CD14-positive monocyte (primary cell): Measurements from ENCODE around the gene TNNI3K. TPM values are rescaled to one million over a fixed set of nuclear protein-coding genes. Genes with fewer than 3 reads are reported as not detected.

Source experiments
- DNase-seq, 3 donors: peaks; one replicate each; pipeline ENCODE4 v3.0.0-alpha.2; 2011 to 2022
- H2AFZ ChIP-seq: 2 replicates; pipeline ENCODE4 v1.6.0; 2012; ENCODE audit warnings: mild to moderate bottlenecking, low read depth, low read length, inconsistent platforms; ENCODE audit not compliant: insufficient read depth, poor library complexity, severe bottlenecking
- H3K27ac ChIP-seq, 2 donors: 1 replicate in 1 of 2; 2 replicates in 1 of 2; pipeline ENCODE4 v1.5.1; 2012 to 2013; ENCODE audit warnings: low read length in 2 of 2, control low read depth in 1 of 2, inconsistent platforms in 1 of 2, low read depth in 1 of 2, mild to moderate bottlenecking in 1 of 2
- H3K27me3 ChIP-seq, 2 donors: one replicate each; pipeline versions ENCODE4 v1.6.0 to v1.6.1; 2011 to 2013; ENCODE audit warnings: low read length in 2 of 2; ENCODE audit not compliant: control insufficient read depth in 2 of 2, insufficient read depth in 2 of 2
- H3K36me3 ChIP-seq, 2 donors: replicated peaks in 1 of 2; 1 replicate in 1 of 2; 2 replicates in 1 of 2; pipeline versions ENCODE4 v1.5.1 to v1.6.1; 2012 to 2013; ENCODE audit warnings: low read length in 2 of 2, control low read depth in 1 of 2, inconsistent platforms in 1 of 2, mild to moderate bottlenecking in 1 of 2; ENCODE audit not compliant: insufficient read depth in 2 of 2, control insufficient read depth in 1 of 2
- H3K4me1 ChIP-seq, 2 donors: 1 replicate in 1 of 2; 2 replicates in 1 of 2; pipeline versions ENCODE4 v1.5.1 to v1.6.1; 2012 to 2013; ENCODE audit warnings: low read length in 2 of 2, control low read depth in 1 of 2, inconsistent platforms in 1 of 2, mild to moderate bottlenecking in 1 of 2, moderate library complexity in 1 of 2; ENCODE audit not compliant: insufficient read depth in 2 of 2, control insufficient read depth in 1 of 2
- H3K4me2 ChIP-seq: replicated peaks from 2 replicates; pipeline ENCODE3; 2012; ENCODE audit warnings: low read length, moderate library complexity, mild to moderate bottlenecking; ENCODE audit not compliant: poor library complexity, severe bottlenecking; ENCODE audit errors: extremely low read depth
- H3K4me3 ChIP-seq, 3 experiments: fragments of 200-600 bp in 1 of 3; sonication (generic) in 1 of 3; replicated peaks in 1 of 3; 1 replicate in 2 of 3; 2 replicates in 1 of 3; pipeline ENCODE4 v1.5.1; 2011 to 2013; ENCODE audit warnings: low read length in 3 of 3, mild to moderate bottlenecking in 3 of 3, control low read depth in 2 of 3, low read depth in 2 of 3, inconsistent platforms in 1 of 3, moderate library complexity in 1 of 3
- H3K79me2 ChIP-seq: 2 replicates; pipeline ENCODE4 v1.6.0; 2012; ENCODE audit warnings: mild to moderate bottlenecking, control low read depth, inconsistent platforms, low read length, moderate library complexity; ENCODE audit not compliant: insufficient read depth
- H3K9ac ChIP-seq: 2 replicates; pipeline ENCODE4 v1.6.0; 2017; ENCODE audit warnings: low read length, mild to moderate bottlenecking; ENCODE audit not compliant: insufficient read depth, poor library complexity, severe bottlenecking
- H3K9me3 ChIP-seq, 2 donors: replicated peaks in 1 of 2; 1 replicate in 1 of 2; 2 replicates in 1 of 2; pipeline versions ENCODE4 v1.5.1 to v1.6.1; 2012 to 2013; ENCODE audit warnings: low read length in 2 of 2, control low read depth in 1 of 2; ENCODE audit not compliant: control insufficient read depth in 1 of 2, insufficient read depth in 1 of 2
- H4K20me1 ChIP-seq: 2 replicates; pipeline ENCODE4 v1.6.0; 2012; ENCODE audit warnings: mild to moderate bottlenecking, low read length, control low read depth, moderate library complexity; ENCODE audit not compliant: insufficient read depth
- H3K27ac Mint-ChIP-seq, 7 donors: one replicate each; pipeline ENCODE4 v1.8.0; 2020; ENCODE audit warnings: mild to moderate bottlenecking in 7 of 7, mixed read lengths in 7 of 7, moderate library complexity in 6 of 7, inconsistent platforms in 2 of 7
- H3K27me3 Mint-ChIP-seq, 3 donors: one replicate each; pipeline ENCODE4 v1.8.0; 2021 to 2022; ENCODE audit warnings: low read depth in 3 of 3, mild to moderate bottlenecking in 3 of 3, mixed read lengths in 3 of 3, moderate library complexity in 3 of 3, inconsistent platforms in 1 of 3
- H3K36me3 Mint-ChIP-seq, 2 donors: one replicate each; pipeline ENCODE4 v1.8.0; 2020; ENCODE audit warnings: mixed read lengths in 2 of 2, inconsistent platforms in 1 of 2, mild to moderate bottlenecking in 1 of 2
- H3K4me1 Mint-ChIP-seq: one replicate; pipeline ENCODE4 v1.8.0; 2020; ENCODE audit warnings: mild to moderate bottlenecking, mixed read lengths
- H3K4me3 Mint-ChIP-seq, 2 donors: one replicate each; pipeline ENCODE4 v1.8.0; 2020; ENCODE audit warnings: mild to moderate bottlenecking in 2 of 2, mixed read lengths in 2 of 2, moderate library complexity in 1 of 2
- H3K9me3 Mint-ChIP-seq, 7 donors: one replicate each; pipeline ENCODE4 v1.8.0; 2020 to 2022; ENCODE audit warnings: mixed read lengths in 7 of 7, mild to moderate bottlenecking in 6 of 7, moderate library complexity in 6 of 7, inconsistent platforms in 2 of 7
- WGBS: methylation state at CpG from one replicate; pipeline ENCODE4 v1.1.5; 2013; ENCODE audit warnings: missing lambda C conversion rate; ENCODE audit not compliant: insufficient coverage; 5-methylcytosine and 5-hydroxymethylcytosine counted together
- intact Hi-C, 2 donors: fragments of 100-400 bp; cut with micrococcal nuclease; formaldehyde crosslinking; loops; one replicate each; pipeline versions ENCODE4 v1.15.0 to v1.15.1; 2023
- polyA plus RNA-seq, 3 donors: library from polyadenylated mRNA; depleted of rRNA in 1 of 3; unstranded in 2 of 3; stranded (reverse) in 1 of 3; fragments of 300-500 nt in 2 of 3; fragments of >200 nt in 1 of 3; fragmentation: Illumina TruSeq in 2 of 3; gene quantifications; 1 replicate in 2 of 3; 2 replicates in 1 of 3; pipeline ENCODE4 v1.2.3, GENCODE V29; 2012 to 2021
- TF ChIP-seq, protein P1 (sequence below): fragments of 200-600 bp; IDR thresholded peaks from one replicate; pipeline ENCODE4 v1.8.0; 2022; ENCODE audit warnings: antibody characterized with exemption, mild to moderate bottlenecking

Gene TNNI3K
- polyA plus RNA-seq, 3 donors, result 0.51 TPM; not detected in 2

GRCh38 chr1:74463333-74463988 is 228.3 kb downstream of the TNNI3K start:
- no CpG with 5 or more reads among the region's 9 CpGs for WGBS
- H4K20me1 ChIP-seq, result no peaks in the 10 kb centered on the region
- no peak overlapping the region for H3K27ac ChIP-seq
- Mint-ChIP-seq H3K9me3 (peaks cover 0 to 4% (median 0%) of the 10 kb centered on the region in 7 donors), H3K4me1 (no peaks in the 10 kb centered on the region), H3K27me3 (no peaks in the 10 kb centered on the region), H3K36me3 (no peaks in the 10 kb centered on the region), H3K27ac (no peak overlapping the region), H3K4me3 (no peak overlapping the region)
- intact Hi-C loops, result no loop called here
- H3K27me3 ChIP-seq, result no peaks in the 10 kb centered on the region
- H3K4me2 ChIP-seq, result no peak overlapping the region
- no peaks in the 10 kb centered on the region for H3K4me1 ChIP-seq
- H3K79me2 ChIP-seq, result no peaks in the 10 kb centered on the region
- no peak for DNase-seq
- H3K36me3 ChIP-seq, result no peaks in the 10 kb centered on the region
- H3K9me3 ChIP-seq, result peaks cover 0 to 8% of the 10 kb centered on the region in 2 donors
- TF ChIP-seq, protein P1, sequence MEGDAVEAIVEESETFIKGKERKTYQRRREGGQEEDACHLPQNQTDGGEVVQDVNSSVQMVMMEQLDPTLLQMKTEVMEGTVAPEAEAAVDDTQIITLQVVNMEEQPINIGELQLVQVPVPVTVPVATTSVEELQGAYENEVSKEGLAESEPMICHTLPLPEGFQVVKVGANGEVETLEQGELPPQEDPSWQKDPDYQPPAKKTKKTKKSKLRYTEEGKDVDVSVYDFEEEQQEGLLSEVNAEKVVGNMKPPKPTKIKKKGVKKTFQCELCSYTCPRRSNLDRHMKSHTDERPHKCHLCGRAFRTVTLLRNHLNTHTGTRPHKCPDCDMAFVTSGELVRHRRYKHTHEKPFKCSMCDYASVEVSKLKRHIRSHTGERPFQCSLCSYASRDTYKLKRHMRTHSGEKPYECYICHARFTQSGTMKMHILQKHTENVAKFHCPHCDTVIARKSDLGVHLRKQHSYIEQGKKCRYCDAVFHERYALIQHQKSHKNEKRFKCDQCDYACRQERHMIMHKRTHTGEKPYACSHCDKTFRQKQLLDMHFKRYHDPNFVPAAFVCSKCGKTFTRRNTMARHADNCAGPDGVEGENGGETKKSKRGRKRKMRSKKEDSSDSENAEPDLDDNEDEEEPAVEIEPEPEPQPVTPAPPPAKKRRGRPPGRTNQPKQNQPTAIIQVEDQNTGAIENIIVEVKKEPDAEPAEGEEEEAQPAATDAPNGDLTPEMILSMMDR, result no peak
- H3K9ac ChIP-seq, result no peak overlapping the region
- H2AFZ ChIP-seq, result no peak overlapping the region
- no peak overlapping the region for H3K4me3 ChIP-seq

GRCh38 chr1:74464037-74464436 is 228.8 kb downstream of the TNNI3K start:
- no peaks in the 10 kb centered on the region for H3K4me1 Mint-ChIP-seq
- Histone ChIP-seq H3K27me3 (no peaks in the 10 kb centered on the region), H3K4me2 (no peak overlapping the region), H3K36me3 (no peaks in the 10 kb centered on the region), H3K27ac (no peak overlapping the region), H2AFZ (no peak overlapping the region), H3K4me3 (no peak overlapping the region), H3K79me2 (no peaks in the 10 kb centered on the region), H3K4me1 (no peaks in the 10 kb centered on the region), H4K20me1 (no peaks in the 10 kb centered on the region), H3K9ac (no peak overlapping the region), H3K9me3 (peaks cover 0 to 8% of the 10 kb centered on the region in 2 donors)
- intact Hi-C loops, result no loop called here
- H3K9me3 Mint-ChIP-seq, result peaks cover 0 to 4% (median 0%) of the 10 kb centered on the region in 7 donors
- WGBS, result no CpG with 5 or more reads among the region's 6 CpGs
- TF ChIP-seq, protein P1, result no peak
- no peaks in the 10 kb centered on the region for H3K27me3 Mint-ChIP-seq
- H3K36me3 Mint-ChIP-seq, result no peaks in the 10 kb centered on the region
- no peak for DNase-seq
- H3K27ac Mint-ChIP-seq, result no peak overlapping the region
- H3K4me3 Mint-ChIP-seq, result no peak overlapping the region
